ENCODE results near the gene SLC35B1. TPM values are rescaled to one million over a fixed set of nuclear protein-coding genes. Genes with fewer than 3 reads are reported as not detected.

The SLC35B1 gene
- total and polyA plus RNA-seq, 10 of the 15 experiments (the other 5 are each of a cell fraction or from before 2014, with no cell fraction given) = 40.0 to 113 (median 51.6) TPM

DNA sequence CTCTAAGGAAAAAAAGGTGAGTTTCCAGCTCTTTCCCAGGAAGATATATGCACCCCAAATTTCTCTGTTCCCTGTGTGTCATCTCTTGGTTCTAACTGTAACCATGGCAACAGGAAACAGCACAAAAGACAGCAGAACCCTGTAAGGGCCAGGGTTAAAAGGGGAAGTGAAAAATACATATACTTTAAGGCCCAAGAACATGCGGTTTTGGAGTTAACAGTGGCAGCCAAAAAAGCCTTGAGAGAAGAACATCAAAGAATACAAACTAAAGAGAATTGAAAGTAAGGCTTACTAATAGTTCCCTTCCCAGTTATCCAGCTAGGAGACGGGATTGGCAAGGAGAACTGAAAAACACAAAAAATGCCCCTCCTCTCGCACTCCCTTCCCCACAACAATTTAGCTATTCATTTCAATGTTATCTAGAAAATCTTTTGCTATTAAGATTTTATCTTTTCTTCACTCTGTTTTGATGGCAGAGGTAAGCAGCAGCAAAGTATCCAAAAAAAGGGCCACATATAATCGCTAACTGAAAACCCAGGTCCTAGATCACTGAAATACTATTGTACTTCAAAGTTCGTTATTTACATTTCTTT is 31.4 kb downstream of the SLC35B1 start (continued):
- TF ChIP-seq, protein P1, sequence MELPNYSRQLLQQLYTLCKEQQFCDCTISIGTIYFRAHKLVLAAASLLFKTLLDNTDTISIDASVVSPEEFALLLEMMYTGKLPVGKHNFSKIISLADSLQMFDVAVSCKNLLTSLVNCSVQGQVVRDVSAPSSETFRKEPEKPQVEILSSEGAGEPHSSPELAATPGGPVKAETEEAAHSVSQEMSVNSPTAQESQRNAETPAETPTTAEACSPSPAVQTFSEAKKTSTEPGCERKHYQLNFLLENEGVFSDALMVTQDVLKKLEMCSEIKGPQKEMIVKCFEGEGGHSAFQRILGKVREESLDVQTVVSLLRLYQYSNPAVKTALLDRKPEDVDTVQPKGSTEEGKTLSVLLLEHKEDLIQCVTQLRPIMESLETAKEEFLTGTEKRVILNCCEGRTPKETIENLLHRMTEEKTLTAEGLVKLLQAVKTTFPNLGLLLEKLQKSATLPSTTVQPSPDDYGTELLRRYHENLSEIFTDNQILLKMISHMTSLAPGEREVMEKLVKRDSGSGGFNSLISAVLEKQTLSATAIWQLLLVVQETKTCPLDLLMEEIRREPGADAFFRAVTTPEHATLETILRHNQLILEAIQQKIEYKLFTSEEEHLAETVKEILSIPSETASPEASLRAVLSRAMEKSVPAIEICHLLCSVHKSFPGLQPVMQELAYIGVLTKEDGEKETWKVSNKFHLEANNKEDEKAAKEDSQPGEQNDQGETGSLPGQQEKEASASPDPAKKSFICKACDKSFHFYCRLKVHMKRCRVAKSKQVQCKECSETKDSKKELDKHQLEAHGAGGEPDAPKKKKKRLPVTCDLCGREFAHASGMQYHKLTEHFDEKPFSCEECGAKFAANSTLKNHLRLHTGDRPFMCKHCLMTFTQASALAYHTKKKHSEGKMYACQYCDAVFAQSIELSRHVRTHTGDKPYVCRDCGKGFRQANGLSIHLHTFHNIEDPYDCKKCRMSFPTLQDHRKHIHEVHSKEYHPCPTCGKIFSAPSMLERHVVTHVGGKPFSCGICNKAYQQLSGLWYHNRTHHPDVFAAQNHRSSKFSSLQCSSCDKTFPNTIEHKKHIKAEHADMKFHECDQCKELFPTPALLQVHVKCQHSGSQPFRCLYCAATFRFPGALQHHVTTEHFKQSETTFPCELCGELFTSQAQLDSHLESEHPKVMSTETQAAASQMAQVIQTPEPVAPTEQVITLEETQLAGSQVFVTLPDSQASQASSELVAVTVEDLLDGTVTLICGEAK (IDR thresholded peaks at IDR 0.05; ENCODE audit: borderline replicate concordance) = peak; percentile 57; the same call in 1 of the 2 replicates
- TF ChIP-seq ZBED1 (IDR thresholded peaks at IDR 0.05; ENCODE audit: borderline replicate concordance) (peak; percentile 24; the same call in 1 of the 2 replicates), FOXK2 (IDR thresholded peaks at IDR 0.05) (no peak), ASH2L (IDR thresholded peaks at IDR 0.05; ENCODE audit: borderline replicate concordance, low read depth) (no peak), PML (IDR thresholded peaks at IDR 0.05; ENCODE audit: low read length) (0 out of 2 replicates have a peak, but pooled peaks have one; percentile 31), MTA2 (IDR thresholded peaks at IDR 0.05; ENCODE audit: low read depth) (peak; percentile 88), SMARCA5 (IDR thresholded peaks at IDR 0.05) (peak; percentile 72; the same call in 1 of the 2 replicates), ZNF384 (IDR thresholded peaks at IDR 0.05; ENCODE audit: borderline replicate concordance, low read depth, low read length) (no peak), SMAD5 (IDR thresholded peaks at IDR 0.05; ENCODE audit: low read depth) (no peak), ZNF217 (IDR thresholded peaks at IDR 0.05) (peak; percentile 50; the same call in 1 of the 2 replicates), POU2F2 (IDR thresholded peaks at IDR 0.05; ENCODE audit: borderline replicate concordance, low read depth, low read length) (0 out of 3 replicates have a peak, but pooled peaks have one; percentile 51), BHLHE40 (IDR thresholded peaks at IDR 0.05; ENCODE audit: borderline replicate concordance in 1 of 2, low read depth in 2 of 2, low read length in 1 of 2) (peak in 1 of 2 experiments; percentile 38; a peak in 1 of 4 replicates), NR2C1 (IDR thresholded peaks at IDR 0.05) (no peak), TCF7 (IDR thresholded peaks at IDR 0.05; ENCODE audit: borderline replicate concordance) (peak; percentile 91), MEF2A (IDR thresholded peaks at IDR 0.05; ENCODE audit: insufficient read depth, low read depth, low read length) (peak; percentile 50; the same call in 1 of the 2 replicates), EGR1 (IDR thresholded peaks at IDR 0.05; ENCODE audit: borderline replicate concordance in 1 of 2, low read depth in 2 of 2, low read length in 2 of 2) (no peak), SREBF2 (IDR thresholded peaks at IDR 0.05; ENCODE audit: low read length) (no peak), NFIC (IDR thresholded peaks at IDR 0.05; ENCODE audit: low read depth, low read length) (peak; percentile 94)
- TF ChIP-seq, protein P2, sequence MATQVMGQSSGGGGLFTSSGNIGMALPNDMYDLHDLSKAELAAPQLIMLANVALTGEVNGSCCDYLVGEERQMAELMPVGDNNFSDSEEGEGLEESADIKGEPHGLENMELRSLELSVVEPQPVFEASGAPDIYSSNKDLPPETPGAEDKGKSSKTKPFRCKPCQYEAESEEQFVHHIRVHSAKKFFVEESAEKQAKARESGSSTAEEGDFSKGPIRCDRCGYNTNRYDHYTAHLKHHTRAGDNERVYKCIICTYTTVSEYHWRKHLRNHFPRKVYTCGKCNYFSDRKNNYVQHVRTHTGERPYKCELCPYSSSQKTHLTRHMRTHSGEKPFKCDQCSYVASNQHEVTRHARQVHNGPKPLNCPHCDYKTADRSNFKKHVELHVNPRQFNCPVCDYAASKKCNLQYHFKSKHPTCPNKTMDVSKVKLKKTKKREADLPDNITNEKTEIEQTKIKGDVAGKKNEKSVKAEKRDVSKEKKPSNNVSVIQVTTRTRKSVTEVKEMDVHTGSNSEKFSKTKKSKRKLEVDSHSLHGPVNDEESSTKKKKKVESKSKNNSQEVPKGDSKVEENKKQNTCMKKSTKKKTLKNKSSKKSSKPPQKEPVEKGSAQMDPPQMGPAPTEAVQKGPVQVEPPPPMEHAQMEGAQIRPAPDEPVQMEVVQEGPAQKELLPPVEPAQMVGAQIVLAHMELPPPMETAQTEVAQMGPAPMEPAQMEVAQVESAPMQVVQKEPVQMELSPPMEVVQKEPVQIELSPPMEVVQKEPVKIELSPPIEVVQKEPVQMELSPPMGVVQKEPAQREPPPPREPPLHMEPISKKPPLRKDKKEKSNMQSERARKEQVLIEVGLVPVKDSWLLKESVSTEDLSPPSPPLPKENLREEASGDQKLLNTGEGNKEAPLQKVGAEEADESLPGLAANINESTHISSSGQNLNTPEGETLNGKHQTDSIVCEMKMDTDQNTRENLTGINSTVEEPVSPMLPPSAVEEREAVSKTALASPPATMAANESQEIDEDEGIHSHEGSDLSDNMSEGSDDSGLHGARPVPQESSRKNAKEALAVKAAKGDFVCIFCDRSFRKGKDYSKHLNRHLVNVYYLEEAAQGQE (IDR thresholded peaks at IDR 0.05; ENCODE audit: low read depth, low read length) = no peak
- TF ChIP-seq, protein P3, sequence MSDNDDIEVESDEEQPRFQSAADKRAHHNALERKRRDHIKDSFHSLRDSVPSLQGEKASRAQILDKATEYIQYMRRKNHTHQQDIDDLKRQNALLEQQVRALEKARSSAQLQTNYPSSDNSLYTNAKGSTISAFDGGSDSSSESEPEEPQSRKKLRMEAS (IDR thresholded peaks at IDR 0.05; ENCODE audit: low read depth, low read length) = no peak
- TF ChIP-seq, protein P4, sequence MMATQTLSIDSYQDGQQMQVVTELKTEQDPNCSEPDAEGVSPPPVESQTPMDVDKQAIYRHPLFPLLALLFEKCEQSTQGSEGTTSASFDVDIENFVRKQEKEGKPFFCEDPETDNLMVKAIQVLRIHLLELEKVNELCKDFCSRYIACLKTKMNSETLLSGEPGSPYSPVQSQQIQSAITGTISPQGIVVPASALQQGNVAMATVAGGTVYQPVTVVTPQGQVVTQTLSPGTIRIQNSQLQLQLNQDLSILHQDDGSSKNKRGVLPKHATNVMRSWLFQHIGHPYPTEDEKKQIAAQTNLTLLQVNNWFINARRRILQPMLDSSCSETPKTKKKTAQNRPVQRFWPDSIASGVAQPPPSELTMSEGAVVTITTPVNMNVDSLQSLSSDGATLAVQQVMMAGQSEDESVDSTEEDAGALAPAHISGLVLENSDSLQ (IDR thresholded peaks at IDR 0.05) = peak; percentile 8; the same call in 1 of the 2 replicates
